GM23338 (cell line): ENCODE measurements around the gene UNC80. TPM values are rescaled to one million over a fixed set of nuclear protein-coding genes. Genes with fewer than 3 reads are reported as not detected.
A peak's percentile ranks its signal among the peaks of the same experiment; 100 is the strongest.

ENCODE experiments used
- ATAC-seq: fragments of 200-7000 bp; cut with Tn5 transposase; 3 replicates; pipeline ENCODE4 v1.9.1; 2020
- DNase-seq: peaks from one replicate; pipeline ENCODE4 v3.0.0-alpha.2; 2015; ENCODE audit warnings: low spot score
- H2AFZ ChIP-seq: fragments of 200-600 bp; sonication (generic); 2 replicates; pipeline ENCODE4 v1.8.0; 2016; ENCODE audit warnings: antibody characterized with exemption, mild to moderate bottlenecking, moderate library complexity
- H3F3A ChIP-seq: fragments of 200-600 bp; sonication (generic); replicated peaks from 2 replicates; pipeline ENCODE4 v1.8.0; 2017; ENCODE audit warnings: antibody characterized with exemption, mixed run types, low read depth
- H3K27ac ChIP-seq: fragments of 200-600 bp; sonication (generic); 2 replicates; pipeline ENCODE4 v1.6.1; 2016; ENCODE audit warnings: low read depth
- H3K27me3 ChIP-seq: fragments of 200-600 bp; sonication (generic); 2 replicates; pipeline ENCODE4 v1.8.0; 2016; ENCODE audit warnings: mild to moderate bottlenecking, mixed run types, moderate library complexity; ENCODE audit not compliant: insufficient read depth
- H3K36me3 ChIP-seq: fragments of 200-600 bp; sonication (generic); 2 replicates; pipeline ENCODE4 v1.8.0; 2016; ENCODE audit warnings: mild to moderate bottlenecking; ENCODE audit not compliant: insufficient read depth
- H3K4me1 ChIP-seq: fragments of 200-600 bp; sonication (generic); 2 replicates; pipeline ENCODE4 v1.8.0; 2016; ENCODE audit warnings: mild to moderate bottlenecking, moderate library complexity; ENCODE audit not compliant: insufficient read depth
- H3K4me2 ChIP-seq: fragments of 200-600 bp; sonication (generic); 2 replicates; pipeline ENCODE4 v1.7.1; 2017; ENCODE audit warnings: mixed run types
- H3K4me3 ChIP-seq: fragments of 200-600 bp; sonication (generic); 2 replicates; pipeline ENCODE4 v1.6.1; 2016; ENCODE audit warnings: mixed run types
- H3K79me2 ChIP-seq: fragments of 200-600 bp; sonication (generic); replicated peaks from 2 replicates; pipeline ENCODE4 v1.8.0; 2017; ENCODE audit warnings: mild to moderate bottlenecking; ENCODE audit not compliant: insufficient read depth
- H3K9me2 ChIP-seq: fragments of 200-600 bp; sonication (generic); 2 replicates; pipeline ENCODE4 v1.8.0; 2017; ENCODE audit not compliant: insufficient read depth
- H4K20me1 ChIP-seq: fragments of 200-600 bp; sonication (generic); replicated peaks from 2 replicates; pipeline ENCODE4 v1.8.0; 2017; ENCODE audit warnings: mild to moderate bottlenecking; ENCODE audit not compliant: insufficient read depth
- H3K27ac Mint-ChIP-seq: 2 replicates; pipeline ENCODE4 v1.8.0; 2020; ENCODE audit warnings: inconsistent platforms, mild to moderate bottlenecking, moderate library complexity, mixed read lengths
- H3K27me3 Mint-ChIP-seq: 3 replicates; pipeline ENCODE4 v1.8.0; 2022; ENCODE audit warnings: low read depth, mild to moderate bottlenecking, moderate library complexity, mixed read lengths, inconsistent platforms; ENCODE audit not compliant: insufficient read depth, poor library complexity
- H3K36me3 Mint-ChIP-seq: 3 replicates; pipeline ENCODE4 v1.8.0; 2021; ENCODE audit warnings: low read depth, mild to moderate bottlenecking, inconsistent platforms, moderate library complexity, mixed read lengths
- H3K4me1 Mint-ChIP-seq: 3 replicates; pipeline ENCODE4 v1.8.0; 2020; ENCODE audit warnings: mild to moderate bottlenecking, inconsistent platforms, mixed read lengths
- H3K4me3 Mint-ChIP-seq: 3 replicates; pipeline ENCODE4 v1.8.0; 2021; ENCODE audit warnings: moderate library complexity, mild to moderate bottlenecking, inconsistent platforms, mixed read lengths
- H3K9me3 Mint-ChIP-seq: 3 replicates; pipeline ENCODE4 v1.8.0; 2020; ENCODE audit warnings: moderate library complexity, mild to moderate bottlenecking, inconsistent platforms, mixed read lengths
- CREB1 ChIP-seq: fragments of 250-450 bp; sonication (Bioruptor Pico); IDR thresholded peaks from 2 replicates; pipeline ENCODE4 v1.5.0; 2020; ENCODE audit warnings: low read depth, mild to moderate bottlenecking, moderate library complexity
- EZH2 ChIP-seq: fragments of 200-600 bp; sonication (generic); IDR thresholded peaks from one replicate; pipeline ENCODE4 v1.8.0; 2017; ENCODE audit warnings: antibody characterized with exemption, mild to moderate bottlenecking, low read depth; ENCODE audit not compliant: unreplicated experiment
- EZH2phosphoT487 ChIP-seq: fragments of 200-600 bp; sonication (generic); IDR thresholded peaks from one replicate; pipeline ENCODE4 v1.8.1; 2018; ENCODE audit warnings: antibody characterized with exemption; ENCODE audit not compliant: unreplicated experiment
- JUNB ChIP-seq: IDR thresholded peaks from one replicate; pipeline ENCODE4 v1.6.1; 2016; ENCODE audit warnings: antibody characterized with exemption; ENCODE audit not compliant: unreplicated experiment
- NANOG ChIP-seq: IDR thresholded peaks from 2 replicates; pipeline ENCODE4 v1.6.1; 2016; ENCODE audit warnings: antibody characterized with exemption, borderline replicate concordance
- POLR2AphosphoS5 ChIP-seq: IDR thresholded peaks from 2 replicates; pipeline ENCODE4 v1.6.1; 2016; ENCODE audit warnings: antibody characterized with exemption, low read depth
- ZNF114 ChIP-seq: fragments of 250-450 bp; sonication (Bioruptor Pico); IDR thresholded peaks from 2 replicates; pipeline ENCODE4 v1.5.0; 2020; ENCODE audit warnings: mild to moderate bottlenecking, moderate library complexity
- ZNF331 ChIP-seq: fragments of 250-450 bp; sonication (Bioruptor Pico); IDR thresholded peaks from 2 replicates; pipeline ENCODE4 v1.5.0; 2020; ENCODE audit warnings: low read depth, mild to moderate bottlenecking, moderate library complexity
- polyA plus RNA-seq: library from polyadenylated mRNA; unstranded; fragments of >200 nt; fragmentation: Nextera tagmentation; extraction: Ambion mirVana; gene quantifications from 2 replicates; pipeline ENCODE4 v1.2.1, GENCODE V29; 2016
- total RNA-seq: library from RNA; depleted of rRNA; stranded (reverse); fragments of >200 nt; shearing (Covaris generic); gene quantifications from 2 replicates; pipeline ENCODE4 v1.2.3, GENCODE V29; 2014
- TF ChIP-seq, protein P1 (sequence below): IDR thresholded peaks from one replicate; pipeline ENCODE4 v1.6.1; 2018; ENCODE audit warnings: antibody characterized with exemption; ENCODE audit not compliant: unreplicated experiment
- TF ChIP-seq, protein P2 (sequence below): IDR thresholded peaks from 2 replicates; pipeline ENCODE4 v1.6.1; 2016; ENCODE audit warnings: antibody characterized with exemption

The UNC80 gene
- total and polyA plus RNA-seq, 2 experiments from 2014 or later, result 0.11 to 1.5 TPM

DNA sequence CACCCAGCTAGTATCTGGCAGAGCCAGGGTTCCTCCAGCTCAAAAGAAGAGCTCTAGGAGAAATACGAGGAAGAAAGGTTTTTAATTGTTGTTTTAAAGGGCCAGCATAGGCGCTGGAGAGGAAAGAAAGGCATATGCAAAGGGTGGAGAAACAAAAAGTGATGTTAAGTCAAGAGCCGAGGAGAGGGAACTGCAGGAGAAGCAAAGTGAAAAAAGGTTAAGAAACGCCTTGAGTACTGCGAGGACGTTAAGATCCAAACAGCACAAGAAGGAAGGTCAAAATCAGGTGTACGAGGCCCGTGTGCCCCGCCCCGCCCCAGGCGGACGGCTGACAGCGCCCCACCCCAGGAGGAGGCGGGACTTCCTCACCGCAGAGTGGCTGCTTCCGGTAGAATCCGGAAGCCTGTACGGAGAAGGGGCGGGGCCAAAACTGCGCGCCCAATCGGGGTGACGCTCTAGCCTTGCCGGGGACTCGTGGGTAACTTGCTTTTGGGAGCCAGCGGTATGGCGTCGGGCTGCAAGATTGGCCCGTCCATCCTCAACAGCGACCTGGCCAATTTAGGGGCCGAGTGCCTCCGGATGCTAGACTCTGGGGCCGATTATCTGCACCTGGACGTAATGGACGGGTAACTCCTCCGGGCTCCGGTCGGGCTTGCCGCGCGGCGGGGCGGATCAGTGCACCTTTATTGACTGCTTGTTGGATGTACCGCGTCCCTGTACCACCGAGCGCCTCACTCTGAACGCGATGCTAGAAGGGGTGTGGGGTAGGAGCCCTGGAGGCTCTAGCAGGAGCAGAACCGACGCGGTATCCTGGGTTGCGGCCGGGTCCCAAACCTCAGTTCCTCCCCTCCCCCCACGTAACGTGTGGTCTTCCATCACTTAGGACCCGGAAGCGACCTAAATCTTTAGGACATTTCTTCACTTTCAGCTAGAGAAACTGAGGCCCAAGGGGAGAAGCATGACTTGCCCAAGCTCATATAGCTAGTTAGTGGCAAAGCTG lies 230.8 kb downstream of the UNC80 start, which contains the start of gene RPE:
Gene RPE, plus strand, starts transcription at position 481 of the 1,000 bp plus-strand sequence. Its CDS starts 24 bp downstream, at position 505.
- TF ChIP-seq JUNB (no peak), EZH2 (no peak), ZNF114 (CRISPR knock-in tag) (no peak), CREB1 (CRISPR knock-in tag) (0 out of 2 replicates have a peak, but pooled peaks have one; percentile 43), EZH2phosphoT487 (no peak), ZNF331 (no peak), NANOG (0 out of 2 replicates have a peak, but pooled peaks have one; percentile 17), POLR2AphosphoS5 (peak; percentile 77)
- TF ChIP-seq, protein P1, sequence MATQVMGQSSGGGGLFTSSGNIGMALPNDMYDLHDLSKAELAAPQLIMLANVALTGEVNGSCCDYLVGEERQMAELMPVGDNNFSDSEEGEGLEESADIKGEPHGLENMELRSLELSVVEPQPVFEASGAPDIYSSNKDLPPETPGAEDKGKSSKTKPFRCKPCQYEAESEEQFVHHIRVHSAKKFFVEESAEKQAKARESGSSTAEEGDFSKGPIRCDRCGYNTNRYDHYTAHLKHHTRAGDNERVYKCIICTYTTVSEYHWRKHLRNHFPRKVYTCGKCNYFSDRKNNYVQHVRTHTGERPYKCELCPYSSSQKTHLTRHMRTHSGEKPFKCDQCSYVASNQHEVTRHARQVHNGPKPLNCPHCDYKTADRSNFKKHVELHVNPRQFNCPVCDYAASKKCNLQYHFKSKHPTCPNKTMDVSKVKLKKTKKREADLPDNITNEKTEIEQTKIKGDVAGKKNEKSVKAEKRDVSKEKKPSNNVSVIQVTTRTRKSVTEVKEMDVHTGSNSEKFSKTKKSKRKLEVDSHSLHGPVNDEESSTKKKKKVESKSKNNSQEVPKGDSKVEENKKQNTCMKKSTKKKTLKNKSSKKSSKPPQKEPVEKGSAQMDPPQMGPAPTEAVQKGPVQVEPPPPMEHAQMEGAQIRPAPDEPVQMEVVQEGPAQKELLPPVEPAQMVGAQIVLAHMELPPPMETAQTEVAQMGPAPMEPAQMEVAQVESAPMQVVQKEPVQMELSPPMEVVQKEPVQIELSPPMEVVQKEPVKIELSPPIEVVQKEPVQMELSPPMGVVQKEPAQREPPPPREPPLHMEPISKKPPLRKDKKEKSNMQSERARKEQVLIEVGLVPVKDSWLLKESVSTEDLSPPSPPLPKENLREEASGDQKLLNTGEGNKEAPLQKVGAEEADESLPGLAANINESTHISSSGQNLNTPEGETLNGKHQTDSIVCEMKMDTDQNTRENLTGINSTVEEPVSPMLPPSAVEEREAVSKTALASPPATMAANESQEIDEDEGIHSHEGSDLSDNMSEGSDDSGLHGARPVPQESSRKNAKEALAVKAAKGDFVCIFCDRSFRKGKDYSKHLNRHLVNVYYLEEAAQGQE, result no peak
- TF ChIP-seq, protein P2, sequence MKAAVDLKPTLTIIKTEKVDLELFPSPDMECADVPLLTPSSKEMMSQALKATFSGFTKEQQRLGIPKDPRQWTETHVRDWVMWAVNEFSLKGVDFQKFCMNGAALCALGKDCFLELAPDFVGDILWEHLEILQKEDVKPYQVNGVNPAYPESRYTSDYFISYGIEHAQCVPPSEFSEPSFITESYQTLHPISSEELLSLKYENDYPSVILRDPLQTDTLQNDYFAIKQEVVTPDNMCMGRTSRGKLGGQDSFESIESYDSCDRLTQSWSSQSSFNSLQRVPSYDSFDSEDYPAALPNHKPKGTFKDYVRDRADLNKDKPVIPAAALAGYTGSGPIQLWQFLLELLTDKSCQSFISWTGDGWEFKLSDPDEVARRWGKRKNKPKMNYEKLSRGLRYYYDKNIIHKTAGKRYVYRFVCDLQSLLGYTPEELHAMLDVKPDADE, result no peak
- H3K4me1 ChIP-seq, result peaks cover 21% of the 10 kb centered on the region
- Mint-ChIP-seq H3K9me3 (no peaks in the 10 kb centered on the region), H3K4me3 (peak within 1 kb of the TSS; percentile 98), H3K36me3 (peaks cover 9% of the 10 kb centered on the region; the same call in 2 of the 3 replicates), H3K27ac (peak within 1 kb of the TSS; percentile 98), H3K27me3 (no peaks in the 10 kb centered on the region), H3K4me1 (peaks cover 19% of the 10 kb centered on the region)
- peak; percentile 98 for DNase-seq
- peaks cover 50% of the 10 kb centered on the region for H3K79me2 ChIP-seq
- peak within 1 kb of the TSS; percentile 94 for H3K4me2 ChIP-seq
- H3F3A ChIP-seq, result no peaks in the 10 kb centered on the region
- peak within 1 kb of the TSS; percentile 100 for H2AFZ ChIP-seq
- peaks cover 31% of the 10 kb centered on the region for H4K20me1 ChIP-seq
- 0 out of 2 replicates have a peak, but pooled peaks cover 5% of the 10 kb centered on the region for H3K36me3 ChIP-seq
- peak within 1 kb of the TSS; percentile 94 for H3K27ac ChIP-seq
- ATAC-seq, result peak; percentile 99
- peaks cover 7% of the 10 kb centered on the region; the same call in 1 of the 2 replicates for H3K9me2 ChIP-seq
- H3K27me3 ChIP-seq, result no peaks in the 10 kb centered on the region
- H3K4me3 ChIP-seq, result peak within 1 kb of the TSS; percentile 93
